ENCODE measurements around the gene PNMT. TPM values are rescaled to one million over a fixed set of nuclear protein-coding genes. Genes with fewer than 3 reads are reported as not detected.
A peak's percentile ranks its signal among the peaks of the same experiment; 100 is the strongest.

PNMT gene
- total and polyA plus RNA-seq, 2 experiments from 2014 or later = 1.9 to 2.5 TPM

DNA sequence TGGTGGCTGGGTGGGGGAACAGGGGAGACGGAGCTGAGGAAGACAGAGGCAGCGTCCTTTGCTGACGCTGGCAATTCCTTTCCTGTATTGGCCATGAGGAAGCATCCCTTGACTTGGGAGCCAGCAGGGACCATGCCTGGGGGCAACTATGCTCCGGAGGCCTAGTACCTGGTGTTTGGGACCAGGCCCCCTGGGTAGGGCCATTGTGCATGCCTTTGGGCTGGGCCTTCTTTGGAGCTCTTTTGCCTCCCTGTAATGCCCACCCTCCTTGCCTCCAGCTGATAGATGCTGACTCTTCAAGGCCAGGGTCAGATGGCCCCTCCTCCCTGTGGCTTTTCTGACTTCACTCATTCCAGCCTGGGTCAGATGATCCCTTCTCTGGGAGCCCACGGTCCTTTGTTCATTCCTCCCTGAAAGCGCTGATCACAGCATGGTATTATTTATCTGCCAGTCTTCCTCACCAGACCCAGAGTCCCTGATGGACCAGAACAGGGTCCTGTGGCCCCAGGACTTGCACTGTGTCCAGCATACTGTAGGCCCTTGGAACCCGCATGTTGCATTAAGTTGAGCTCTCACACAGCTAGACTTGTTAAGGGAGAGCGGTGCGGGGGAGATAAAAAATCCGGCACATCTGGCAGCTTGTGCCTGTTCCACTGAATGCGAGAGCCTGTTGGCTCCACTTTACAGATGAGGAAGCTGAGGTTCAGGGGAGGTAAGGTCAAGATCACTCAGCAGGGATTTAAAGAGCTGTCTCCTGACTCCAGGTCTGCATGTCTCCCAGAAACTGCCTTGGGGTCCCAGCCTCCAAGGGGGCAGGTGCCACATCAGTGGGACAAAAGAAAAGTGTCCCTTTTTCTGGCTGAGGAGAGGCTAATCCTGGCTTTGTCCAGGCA is 28.4 kb upstream of the PNMT start:
- Mint-ChIP-seq H3K9me3 (no peaks in the 10 kb centered on the region), H3K27me3 (ENCODE audit: insufficient read depth, low read depth, poor library complexity) (peaks cover 16% of the 10 kb centered on the region), H3K4me3 (peak overlapping the region; percentile 15; the same call in 1 of the 3 replicates), H3K4me1 (peaks cover 72% of the 10 kb centered on the region), H3K27ac (peak overlapping the region; percentile 68), H3K36me3 (ENCODE audit: low read depth) (no peaks in the 10 kb centered on the region; the same call in 2 of the 3 replicates)
- ATAC-seq (peak; percentile 5; the same call in 1 of the 3 replicates), DNase-seq (ENCODE audit: low spot score) (no peak)
- Histone ChIP-seq H3K27ac (ENCODE audit: low read depth) (no peak overlapping the region), H3K27me3 (ENCODE audit: insufficient read depth) (no peaks in the 10 kb centered on the region), H3K4me3 (no peak overlapping the region), H3K79me2 (replicated peaks; ENCODE audit: insufficient read depth) (peaks cover 62% of the 10 kb centered on the region), H3K4me2 (peak overlapping the region; percentile 20; the same call in 1 of the 2 replicates), H3K36me3 (ENCODE audit: insufficient read depth) (no peaks in the 10 kb centered on the region), H4K20me1 (replicated peaks; ENCODE audit: insufficient read depth) (peaks cover 22% of the 10 kb centered on the region), H3F3A (replicated peaks; ENCODE audit: low read depth) (peaks cover 28% of the 10 kb centered on the region; the same call in 1 of the 2 replicates), H3K9me2 (ENCODE audit: insufficient read depth) (no peaks in the 10 kb centered on the region), H2AFZ (no peak overlapping the region), H3K4me1 (ENCODE audit: insufficient read depth) (peaks cover 56% of the 10 kb centered on the region)
- no peak for TF ChIP-seq JUNB (IDR thresholded peaks at IDR 0.05; ENCODE audit: unreplicated experiment)
- no peak for TF ChIP-seq STAT1 (IDR thresholded peaks at IDR 0.05; ENCODE audit: unreplicated experiment)
- TF ChIP-seq ZNF331 (CRISPR knock-in tag; IDR thresholded peaks at IDR 0.05; ENCODE audit: low read depth) = no peak
- TF ChIP-seq, protein P1, sequence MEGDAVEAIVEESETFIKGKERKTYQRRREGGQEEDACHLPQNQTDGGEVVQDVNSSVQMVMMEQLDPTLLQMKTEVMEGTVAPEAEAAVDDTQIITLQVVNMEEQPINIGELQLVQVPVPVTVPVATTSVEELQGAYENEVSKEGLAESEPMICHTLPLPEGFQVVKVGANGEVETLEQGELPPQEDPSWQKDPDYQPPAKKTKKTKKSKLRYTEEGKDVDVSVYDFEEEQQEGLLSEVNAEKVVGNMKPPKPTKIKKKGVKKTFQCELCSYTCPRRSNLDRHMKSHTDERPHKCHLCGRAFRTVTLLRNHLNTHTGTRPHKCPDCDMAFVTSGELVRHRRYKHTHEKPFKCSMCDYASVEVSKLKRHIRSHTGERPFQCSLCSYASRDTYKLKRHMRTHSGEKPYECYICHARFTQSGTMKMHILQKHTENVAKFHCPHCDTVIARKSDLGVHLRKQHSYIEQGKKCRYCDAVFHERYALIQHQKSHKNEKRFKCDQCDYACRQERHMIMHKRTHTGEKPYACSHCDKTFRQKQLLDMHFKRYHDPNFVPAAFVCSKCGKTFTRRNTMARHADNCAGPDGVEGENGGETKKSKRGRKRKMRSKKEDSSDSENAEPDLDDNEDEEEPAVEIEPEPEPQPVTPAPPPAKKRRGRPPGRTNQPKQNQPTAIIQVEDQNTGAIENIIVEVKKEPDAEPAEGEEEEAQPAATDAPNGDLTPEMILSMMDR (conservative IDR thresholded peaks at IDR 0.05; ENCODE audit: low read depth in 2 of 2) = no peak
- no peak for TF ChIP-seq ZNF114 (CRISPR knock-in tag; IDR thresholded peaks at IDR 0.05)
- TF ChIP-seq EZH2 (IDR thresholded peaks at IDR 0.05; ENCODE audit: low read depth, unreplicated experiment) = no peak
- no peak for TF ChIP-seq POLR2AphosphoS5 (IDR thresholded peaks at IDR 0.05; ENCODE audit: low read depth)
- no peak for TF ChIP-seq CREB1 (CRISPR knock-in tag; IDR thresholded peaks at IDR 0.05; ENCODE audit: low read depth)
- TF ChIP-seq, protein P2, sequence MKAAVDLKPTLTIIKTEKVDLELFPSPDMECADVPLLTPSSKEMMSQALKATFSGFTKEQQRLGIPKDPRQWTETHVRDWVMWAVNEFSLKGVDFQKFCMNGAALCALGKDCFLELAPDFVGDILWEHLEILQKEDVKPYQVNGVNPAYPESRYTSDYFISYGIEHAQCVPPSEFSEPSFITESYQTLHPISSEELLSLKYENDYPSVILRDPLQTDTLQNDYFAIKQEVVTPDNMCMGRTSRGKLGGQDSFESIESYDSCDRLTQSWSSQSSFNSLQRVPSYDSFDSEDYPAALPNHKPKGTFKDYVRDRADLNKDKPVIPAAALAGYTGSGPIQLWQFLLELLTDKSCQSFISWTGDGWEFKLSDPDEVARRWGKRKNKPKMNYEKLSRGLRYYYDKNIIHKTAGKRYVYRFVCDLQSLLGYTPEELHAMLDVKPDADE (IDR thresholded peaks at IDR 0.05) = no peak
- TF ChIP-seq EZH2phosphoT487 (IDR thresholded peaks at IDR 0.05; ENCODE audit: unreplicated experiment) = no peak
- TF ChIP-seq, protein P3, sequence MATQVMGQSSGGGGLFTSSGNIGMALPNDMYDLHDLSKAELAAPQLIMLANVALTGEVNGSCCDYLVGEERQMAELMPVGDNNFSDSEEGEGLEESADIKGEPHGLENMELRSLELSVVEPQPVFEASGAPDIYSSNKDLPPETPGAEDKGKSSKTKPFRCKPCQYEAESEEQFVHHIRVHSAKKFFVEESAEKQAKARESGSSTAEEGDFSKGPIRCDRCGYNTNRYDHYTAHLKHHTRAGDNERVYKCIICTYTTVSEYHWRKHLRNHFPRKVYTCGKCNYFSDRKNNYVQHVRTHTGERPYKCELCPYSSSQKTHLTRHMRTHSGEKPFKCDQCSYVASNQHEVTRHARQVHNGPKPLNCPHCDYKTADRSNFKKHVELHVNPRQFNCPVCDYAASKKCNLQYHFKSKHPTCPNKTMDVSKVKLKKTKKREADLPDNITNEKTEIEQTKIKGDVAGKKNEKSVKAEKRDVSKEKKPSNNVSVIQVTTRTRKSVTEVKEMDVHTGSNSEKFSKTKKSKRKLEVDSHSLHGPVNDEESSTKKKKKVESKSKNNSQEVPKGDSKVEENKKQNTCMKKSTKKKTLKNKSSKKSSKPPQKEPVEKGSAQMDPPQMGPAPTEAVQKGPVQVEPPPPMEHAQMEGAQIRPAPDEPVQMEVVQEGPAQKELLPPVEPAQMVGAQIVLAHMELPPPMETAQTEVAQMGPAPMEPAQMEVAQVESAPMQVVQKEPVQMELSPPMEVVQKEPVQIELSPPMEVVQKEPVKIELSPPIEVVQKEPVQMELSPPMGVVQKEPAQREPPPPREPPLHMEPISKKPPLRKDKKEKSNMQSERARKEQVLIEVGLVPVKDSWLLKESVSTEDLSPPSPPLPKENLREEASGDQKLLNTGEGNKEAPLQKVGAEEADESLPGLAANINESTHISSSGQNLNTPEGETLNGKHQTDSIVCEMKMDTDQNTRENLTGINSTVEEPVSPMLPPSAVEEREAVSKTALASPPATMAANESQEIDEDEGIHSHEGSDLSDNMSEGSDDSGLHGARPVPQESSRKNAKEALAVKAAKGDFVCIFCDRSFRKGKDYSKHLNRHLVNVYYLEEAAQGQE (IDR thresholded peaks at IDR 0.05; ENCODE audit: unreplicated experiment) = no peak
- TF ChIP-seq NANOG (IDR thresholded peaks at IDR 0.05; ENCODE audit: borderline replicate concordance) = no peak
- no peak for TF ChIP-seq ZNF462 (CRISPR knock-in tag; IDR thresholded peaks at IDR 0.05)
